ENCODE data around the gene EVA1B.

DNA sequence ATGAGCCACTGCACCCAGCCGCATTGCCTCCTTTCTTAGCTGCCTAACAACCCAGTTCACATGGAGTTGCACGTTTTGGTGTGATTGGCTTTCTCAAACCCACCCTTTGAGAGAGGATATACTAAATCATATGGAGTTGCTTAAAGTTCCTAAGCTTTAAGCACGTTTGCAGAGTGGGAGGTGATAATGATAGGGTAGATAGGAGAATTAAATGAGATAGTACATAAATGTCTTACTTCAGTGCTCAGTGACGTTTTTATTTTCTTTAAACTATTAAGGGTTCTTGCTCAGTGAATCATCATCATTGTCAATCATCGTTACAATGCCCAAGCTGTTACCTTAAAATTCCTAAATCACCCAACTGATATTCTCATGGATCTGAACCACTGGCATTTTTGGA lies 20.2 kb downstream of the EVA1B start:
- no peak for TF ChIP-seq POLR2AphosphoS5 (IDR thresholded peaks at IDR 0.05; ENCODE audit: insufficient read depth in 1 of 2, low read depth in 1 of 2)
- TF ChIP-seq, protein P1, sequence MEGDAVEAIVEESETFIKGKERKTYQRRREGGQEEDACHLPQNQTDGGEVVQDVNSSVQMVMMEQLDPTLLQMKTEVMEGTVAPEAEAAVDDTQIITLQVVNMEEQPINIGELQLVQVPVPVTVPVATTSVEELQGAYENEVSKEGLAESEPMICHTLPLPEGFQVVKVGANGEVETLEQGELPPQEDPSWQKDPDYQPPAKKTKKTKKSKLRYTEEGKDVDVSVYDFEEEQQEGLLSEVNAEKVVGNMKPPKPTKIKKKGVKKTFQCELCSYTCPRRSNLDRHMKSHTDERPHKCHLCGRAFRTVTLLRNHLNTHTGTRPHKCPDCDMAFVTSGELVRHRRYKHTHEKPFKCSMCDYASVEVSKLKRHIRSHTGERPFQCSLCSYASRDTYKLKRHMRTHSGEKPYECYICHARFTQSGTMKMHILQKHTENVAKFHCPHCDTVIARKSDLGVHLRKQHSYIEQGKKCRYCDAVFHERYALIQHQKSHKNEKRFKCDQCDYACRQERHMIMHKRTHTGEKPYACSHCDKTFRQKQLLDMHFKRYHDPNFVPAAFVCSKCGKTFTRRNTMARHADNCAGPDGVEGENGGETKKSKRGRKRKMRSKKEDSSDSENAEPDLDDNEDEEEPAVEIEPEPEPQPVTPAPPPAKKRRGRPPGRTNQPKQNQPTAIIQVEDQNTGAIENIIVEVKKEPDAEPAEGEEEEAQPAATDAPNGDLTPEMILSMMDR (IDR thresholded peaks at IDR 0.05), result no peak
